HG02852 (cell line): ENCODE results near the gene FEN1.

ENCODE experiments used
- ATAC-seq: cut with Tn5 transposase; IDR thresholded peaks from one replicate; pipeline ENCODE4 v1.9.1; 2021; ENCODE audit warnings: mild to moderate bottlenecking, moderate library complexity; ENCODE audit not compliant: unreplicated experiment

FEN1 gene

GRCh38 chr11:61774411-61774810 is 18.3 kb upstream of the FEN1 start:
- ATAC-seq: no peak

- ATAC-seq: no peak
Observed at GRCh38 chr11:61775106-61775505, 17.6 kb upstream of the FEN1 start.

GRCh38 chr11:61775606-61776554 is 16.8 kb upstream of the FEN1 start:
- no peak for ATAC-seq

- ATAC-seq: no peak
Observed at GRCh38 chr11:61776561-61777075, 16.1 kb upstream of the FEN1 start.

- ATAC-seq: no peak
Observed at GRCh38 chr11:61777234-61778090, 15.2 kb upstream of the FEN1 start.

- ATAC-seq: no peak
Observed at GRCh38 chr11:61778357-61778886, 14.3 kb upstream of the FEN1 start.

GRCh38 chr11:61778920-61779650 is 13.6 kb upstream of the FEN1 start:
- ATAC-seq: no peak

GRCh38 chr11:61779666-61780525 is 12.8 kb upstream of the FEN1 start:
- ATAC-seq: no peak

- ATAC-seq: no peak
Observed at GRCh38 chr11:61780581-61781162, 12.0 kb upstream of the FEN1 start.

GRCh38 chr11:61781585-61781984 is 11.1 kb upstream of the FEN1 start:
- ATAC-seq: no peak

- no peak for ATAC-seq
Observed at GRCh38 chr11:61782299-61782698, 10.4 kb upstream of the FEN1 start.

GRCh38 chr11:61782841-61783240 is 9.9 kb upstream of the FEN1 start:
- ATAC-seq: no peak

GRCh38 chr11:61783717-61784505 is 8.8 kb upstream of the FEN1 start:
- ATAC-seq: no peak

GRCh38 chr11:61784506-61784805 is 8.3 kb upstream of the FEN1 start:
- ATAC-seq: no peak

GRCh38 chr11:61785837-61786402 is 6.8 kb upstream of the FEN1 start:
- no peak for ATAC-seq

- no peak for ATAC-seq
Observed at GRCh38 chr11:61787928-61788491, 4.7 kb upstream of the FEN1 start.

- ATAC-seq: peak; percentile 18
Observed at GRCh38 chr11:61791737-61792309, 888 bp upstream of the FEN1 start.
